Measurements from ENCODE around the gene ICA1L.

The ICA1L gene

GRCh38 chr2:202757339-202757738, 114.2 kb downstream of the ICA1L start:
- in situ Hi-C loops (cut with MboI; ENCODE audit: low pct_unique_long_range_greater_than_20kb, low sequenced_read_pairs) = no loop called here
- DNase-seq = no peak

GRCh38 chr2:202756598-202756997, 115.0 kb downstream of the ICA1L start:
- in situ Hi-C loops (cut with MboI; ENCODE audit: low pct_unique_long_range_greater_than_20kb, low sequenced_read_pairs) = no loop called here
- DNase-seq = no peak

- DNase-seq = peak; percentile 9
- in situ Hi-C loops (cut with MboI; ENCODE audit: low pct_unique_long_range_greater_than_20kb, low sequenced_read_pairs) = no loop called here
Observed at GRCh38 chr2:202754936-202755335, 116.6 kb downstream of the ICA1L start.

GRCh38 chr2:202752071-202752470, 119.5 kb downstream of the ICA1L start:
- in situ Hi-C loops (cut with MboI; ENCODE audit: low pct_unique_long_range_greater_than_20kb, low sequenced_read_pairs) = no loop called here
- no peak for DNase-seq

- no peak for DNase-seq
- in situ Hi-C loops (cut with MboI; ENCODE audit: low pct_unique_long_range_greater_than_20kb, low sequenced_read_pairs) = no loop called here
Observed at GRCh38 chr2:202750763-202751427, 120.7 kb downstream of the ICA1L start.

GRCh38 chr2:202749477-202749876, 122.1 kb downstream of the ICA1L start:
- DNase-seq = no peak
- in situ Hi-C loops (cut with MboI; ENCODE audit: low pct_unique_long_range_greater_than_20kb, low sequenced_read_pairs) = no loop called here

GRCh38 chr2:202743613-202744012, 128.0 kb downstream of the ICA1L start:
- in situ Hi-C loops (cut with MboI; ENCODE audit: low pct_unique_long_range_greater_than_20kb, low sequenced_read_pairs) = no loop called here
- DNase-seq = no peak

GRCh38 chr2:202736826-202737225, 134.7 kb downstream of the ICA1L start:
- in situ Hi-C loops (cut with MboI; ENCODE audit: low pct_unique_long_range_greater_than_20kb, low sequenced_read_pairs) = no loop called here
- no peak for DNase-seq

GRCh38 chr2:202726070-202726469, 145.5 kb downstream of the ICA1L start:
- in situ Hi-C loops (cut with MboI; ENCODE audit: low pct_unique_long_range_greater_than_20kb, low sequenced_read_pairs) = no loop called here
- DNase-seq = no peak

GRCh38 chr2:202723746-202724145, 147.8 kb downstream of the ICA1L start:
- DNase-seq = no peak
- in situ Hi-C loops (cut with MboI; ENCODE audit: low pct_unique_long_range_greater_than_20kb, low sequenced_read_pairs) = no loop called here
